Endothelial cell of umbilical vein (primary cell): ENCODE measurements around the gene ATP5ME. TPM values are rescaled to one million over a fixed set of nuclear protein-coding genes. Genes with fewer than 3 reads are reported as not detected.

Experiments
- BruUV-seq: library from RNA; stranded (reverse); fragments of 400-500 nt; replicated peaks from 2 replicates; lab custom pipeline; 2021; lab: Mats Ljungman, UMichigan
- CTCF ChIA-PET: fragments of 300-600, 350-600 bp; sonication (Branson Sonifier 250); formaldehyde crosslinking; loops from one replicate; lab custom pipeline; 2021; ENCODE audit warnings: antibody characterized with exemption, inconsistent platforms; lab: Charles Lee
- POLR2A ChIA-PET: fragments of 300-600, 350-600 bp; sonication (Branson Sonifier 250); formaldehyde crosslinking; loops from one replicate; lab custom pipeline; 2021; ENCODE audit warnings: antibody characterized with exemption, inconsistent platforms; lab: Charles Lee
- DNase-seq: peaks from one replicate; pipeline ENCODE4 v3.0.0-alpha.2; 2011; ENCODE audit warnings: low read depth, low spot score
- FAIRE-seq: peaks from 2 replicates; lab custom pipeline; 2011; peaks lifted over from hg19 to GRCh38; lab: Jason Lieb, UNC
- H2AFZ ChIP-seq: 2 replicates; pipeline ENCODE4 v1.6.0; 2012; ENCODE audit warnings: low read depth, low read length, control low read depth, inconsistent platforms
- H3K27ac ChIP-seq: 2 replicates; pipeline ENCODE4 v1.5.1; 2011; ENCODE audit warnings: low read depth, mild to moderate bottlenecking, control low read depth, low read length, moderate library complexity; ENCODE audit not compliant: insufficient read depth
- H3K27me3 ChIP-seq, 2 experiments: 2 replicates each; pipeline versions ENCODE4 v1.6.0 to v1.6.1; 2011; ENCODE audit warnings: low read length in 2 of 2, mixed read lengths in 1 of 2; ENCODE audit not compliant: control insufficient read depth in 2 of 2, insufficient read depth in 2 of 2
- H3K36me3 ChIP-seq, 2 experiments: 2 replicates in 1 of 2; 3 replicates in 1 of 2; pipeline ENCODE4 v1.5.1; 2011; ENCODE audit warnings: low read length in 2 of 2, mild to moderate bottlenecking in 1 of 2, moderate library complexity in 1 of 2; ENCODE audit not compliant: control insufficient read depth in 2 of 2, insufficient read depth in 2 of 2; ENCODE audit errors: extremely low read depth in 1 of 2
- H3K4me1 ChIP-seq: 3 replicates; pipeline ENCODE4 v1.5.1; 2011; ENCODE audit warnings: mild to moderate bottlenecking, low read length; ENCODE audit not compliant: control insufficient read depth, insufficient read depth; ENCODE audit errors: extremely low read depth
- H3K4me2 ChIP-seq: 2 replicates; pipeline ENCODE4 v1.6.1; 2011; ENCODE audit warnings: low read length, control low read depth, mixed read lengths; ENCODE audit not compliant: insufficient read depth
- H3K4me3 ChIP-seq, 3 experiments: fragments of 200-600 bp in 1 of 3; sonication (generic), shearing (Covaris generic) in 1 of 3; replicated peaks in 1 of 3; 2 replicates each; pipeline ENCODE4 v1.5.1; 2011 to 2016; ENCODE audit warnings: control low read depth in 3 of 3, low read length in 3 of 3, mild to moderate bottlenecking in 2 of 3, inconsistent platforms in 1 of 3, low read depth in 1 of 3, moderate library complexity in 1 of 3; ENCODE audit not compliant: insufficient read depth in 1 of 3
- H3K79me2 ChIP-seq: 2 replicates; pipeline ENCODE4 v1.6.0; 2012; ENCODE audit warnings: low read length, inconsistent platforms; ENCODE audit not compliant: control insufficient read depth, insufficient read depth
- H3K9ac ChIP-seq: replicated peaks from 2 replicates; pipeline ENCODE3; 2011; ENCODE audit warnings: low read length, control low read depth; ENCODE audit not compliant: insufficient read depth; ENCODE audit errors: extremely low read depth
- H3K9me1 ChIP-seq: replicated peaks from 3 replicates; pipeline ENCODE4 v1.6.0; 2011; ENCODE audit warnings: mild to moderate bottlenecking, low read length; ENCODE audit not compliant: control insufficient read depth, insufficient read depth; ENCODE audit errors: extremely low read depth
- H3K9me3 ChIP-seq: replicated peaks from 2 replicates; pipeline ENCODE4 v1.5.1; 2012; ENCODE audit warnings: low read length, inconsistent platforms; ENCODE audit not compliant: control insufficient read depth, insufficient read depth
- H4K20me1 ChIP-seq: replicated peaks from 2 replicates; pipeline ENCODE3; 2011; ENCODE audit warnings: mild to moderate bottlenecking, low read length; ENCODE audit not compliant: control insufficient read depth, insufficient read depth; ENCODE audit errors: extremely low read depth
- CTCF ChIP-seq, 2 donors: IDR thresholded peaks; 1 replicate in 1 of 2; 2 replicates in 1 of 2; pipeline ENCODE4 v1.5.1; 2011; ENCODE audit warnings: low read length in 2 of 2, mild to moderate bottlenecking in 2 of 2, moderate library complexity in 2 of 2, control low read depth in 1 of 2, inconsistent platforms in 1 of 2, low read depth in 1 of 2; ENCODE audit not compliant: insufficient read depth in 1 of 2; ENCODE audit errors: extremely low read depth in 1 of 2
- EZH2 ChIP-seq: IDR thresholded peaks from 2 replicates; pipeline ENCODE4 v1.6.1; 2012; ENCODE audit warnings: borderline replicate concordance, low read depth, mild to moderate bottlenecking, moderate library complexity, low read length, inconsistent platforms; ENCODE audit not compliant: severe bottlenecking
- FOS ChIP-seq: IDR thresholded peaks from 2 replicates; pipeline ENCODE4 v1.6.1; 2011; ENCODE audit warnings: mild to moderate bottlenecking, low read length, moderate library complexity, borderline replicate concordance; ENCODE audit not compliant: insufficient read depth
- GATA2 ChIP-seq: IDR thresholded peaks from 2 replicates; pipeline ENCODE4 v1.7.0; 2011; ENCODE audit warnings: low read depth, mild to moderate bottlenecking, moderate library complexity, mixed read lengths, low read length; ENCODE audit not compliant: insufficient read length, insufficient read depth
- JUN ChIP-seq: IDR thresholded peaks from 2 replicates; pipeline ENCODE4 v1.6.1; 2011; ENCODE audit warnings: borderline replicate concordance, low read depth; ENCODE audit not compliant: insufficient read length, insufficient read depth
- MAX ChIP-seq: IDR thresholded peaks from 2 replicates; pipeline ENCODE4 v1.6.1; 2011; ENCODE audit not compliant: insufficient read depth, insufficient read length
- MYC ChIP-seq: IDR thresholded peaks from one replicate; pipeline ENCODE4 v1.6.1; 2011; ENCODE audit warnings: mild to moderate bottlenecking, low read depth, low read length
- POLR2A ChIP-seq: IDR thresholded peaks from 2 replicates; pipeline ENCODE4 v1.6.1; 2012; ENCODE audit warnings: low read depth, mild to moderate bottlenecking, control low read depth, low read length
- POLR2AphosphoS5 ChIP-seq: IDR thresholded peaks from 2 replicates; pipeline ENCODE4 v1.6.1; 2012; ENCODE audit warnings: low read depth, mild to moderate bottlenecking, control low read depth, low read length, moderate library complexity; ENCODE audit not compliant: insufficient read depth
- dilution Hi-C: fragments of 300-500 bp; cut with MboI; formaldehyde crosslinking; loops from one replicate; pipeline ENCODE4 v1.15.0; 2019; ENCODE audit warnings: low sequenced_read_pairs; ENCODE audit not compliant: extremely low pct_ligation_motif_present
- intact Hi-C: fragments of 100-400 bp; cut with micrococcal nuclease; formaldehyde crosslinking; loops from one replicate; pipeline ENCODE4 v1.10.0; 2022
- polyA plus RNA-seq, 4 experiments: library from polyadenylated mRNA; depleted of rRNA in 3 of 4; stranded (reverse) in 3 of 4; unstranded in 1 of 4; fragments of >200 nt; gene quantifications; 2 replicates each; pipeline versions ENCODE4 v1.2.1 to v1.2.3, GENCODE V29; 2011 to 2012; ENCODE audit warnings: missing spikeins in 1 of 4
- total RNA-seq: library from RNA; stranded (reverse); gene quantifications from 2 replicates; pipeline ENCODE4 v1.2.3, GENCODE V29; 2021

Gene ATP5ME
- total and polyA plus RNA-seq, 2 donors (not counting 3 experiments of a cell fraction or from before 2014, with no cell fraction given), result 303 to 304 TPM

GRCh38 chr4:707929-708630 lies 34.0 kb upstream of the ATP5ME start:
- H3K9me1 ChIP-seq, result no peaks in the 10 kb centered on the region
- no TSS peak for BruUV-seq
- no peak overlapping the region for H3K4me3 ChIP-seq
- TF ChIP-seq POLR2A, result no peak
- H3K9me3 ChIP-seq, result no peaks in the 10 kb centered on the region
- peaks cover 8% of the 10 kb centered on the region for H4K20me1 ChIP-seq
- intact Hi-C loops, result no loop called here
- POLR2A ChIA-PET, result interaction anchor here (0.7 kb wide), 1 partner anchor 12 kb away, joined by 3 read pairs; no protein-coding TSS in a partner anchor
- FAIRE-seq (no peak), DNase-seq (no peak)
- H3K4me2 ChIP-seq, result no peak overlapping the region
- CTCF ChIA-PET, result no interaction called here
- H3K79me2 ChIP-seq, result peaks cover 65% of the 10 kb centered on the region
- H3K4me1 ChIP-seq, result peaks cover 14% of the 10 kb centered on the region
- H3K27me3 ChIP-seq, result no peaks in the 10 kb centered on the region
- peaks cover 2 to 5% of the 10 kb centered on the region in 2 experiments for H3K36me3 ChIP-seq
- no peak overlapping the region for H2AFZ ChIP-seq
- H3K27ac ChIP-seq, result no peak overlapping the region
- dilution Hi-C loops, result no loop called here
- H3K9ac ChIP-seq, result no peak overlapping the region

GRCh38 chr4:706834-707598 lies 32.9 kb upstream of the ATP5ME start:
- Histone ChIP-seq H3K9ac (peak overlapping the region; percentile 12), H3K4me2 (peak overlapping the region; percentile 31), H3K27ac (no peak overlapping the region), H3K79me2 (peaks cover 55% of the 10 kb centered on the region), H3K9me3 (no peaks in the 10 kb centered on the region), H3K4me1 (peaks cover 14% of the 10 kb centered on the region), H3K9me1 (no peaks in the 10 kb centered on the region), H3K36me3 (peaks cover 2 to 5% of the 10 kb centered on the region in 2 experiments), H3K27me3 (no peaks in the 10 kb centered on the region), H3K4me3 (peak overlapping the region in 2 of 3 experiments; percentile 50 to 71), H2AFZ (no peak overlapping the region), H4K20me1 (peaks cover 6% of the 10 kb centered on the region)
- TF ChIP-seq MAX (no peak), EZH2 (no peak), GATA2 (no peak), FOS (no peak), MYC (no peak), CTCF (IDR thresholded peaks at IDR 0.05; ENCODE audit: extremely low read depth in 1 of 2, insufficient read depth in 1 of 2, low read depth in 1 of 2, low read length in 2 of 2) (no peak), POLR2A (no peak), JUN (no peak), POLR2AphosphoS5 (no peak)
- ChIA-PET POLR2A (interaction anchor here (0.7 kb wide), 1 partner anchor 13 kb away, joined by 3 read pairs; no protein-coding TSS in a partner anchor), CTCF (no interaction called here)
- dilution Hi-C loops (no loop called here), intact Hi-C loops (no loop called here)
- BruUV-seq, result no TSS peak
- no peak for FAIRE-seq
- DNase-seq, result no peak
